Kidney (tissue), 14 donors: Measurements from ENCODE around the gene ALS2CL. TPM values are rescaled to one million over a fixed set of nuclear protein-coding genes. Genes with fewer than 3 reads are reported as not detected.

Experiments
- DNase-seq, 5 donors: peaks; one replicate each; pipeline ENCODE4 v3.0.0-alpha.2; 2013 to 2020
- FAIRE-seq: peaks from 2 replicates; lab custom pipeline; 2012; peaks lifted over from hg19 to GRCh38; lab: Jason Lieb, UNC
- H3K27ac ChIP-seq, 2 donors: one replicate each; pipeline ENCODE4 v1.7.0; 2013; ENCODE audit warnings: low read depth in 2 of 2, low read length in 2 of 2, inconsistent platforms in 1 of 2
- H3K27me3 ChIP-seq: one replicate; pipeline ENCODE4 v1.7.1; 2013; ENCODE audit warnings: low read length, inconsistent platforms; ENCODE audit not compliant: control insufficient read depth, insufficient read depth
- H3K36me3 ChIP-seq, 3 donors: one replicate each; pipeline versions ENCODE4 v1.7.0 to v1.7.1; 2013; ENCODE audit warnings: low read length in 3 of 3, control low read depth in 1 of 3, inconsistent platforms in 1 of 3; ENCODE audit not compliant: insufficient read depth in 3 of 3, control insufficient read depth in 2 of 3
- H3K4me1 ChIP-seq, 3 donors: one replicate each; pipeline versions ENCODE4 v1.7.0 to v1.7.1; 2013; ENCODE audit warnings: low read length in 3 of 3, inconsistent platforms in 1 of 3, low read depth in 1 of 3; ENCODE audit not compliant: control insufficient read depth in 2 of 3, insufficient read depth in 2 of 3
- H3K4me3 ChIP-seq, 3 donors: one replicate each; pipeline versions ENCODE4 v1.7.0 to v1.8.1; 2013; ENCODE audit warnings: low read length in 3 of 3, control low read depth in 1 of 3, inconsistent platforms in 1 of 3
- H3K9ac ChIP-seq, 3 donors: one replicate each; pipeline versions ENCODE4 v1.7.0 to v1.7.1; 2013; ENCODE audit warnings: low read length in 3 of 3, control low read depth in 1 of 3, inconsistent platforms in 1 of 3
- H3K9me3 ChIP-seq, 3 donors: one replicate each; pipeline versions ENCODE4 v1.7.0 to v1.7.1; 2013; ENCODE audit warnings: low read length in 3 of 3, control low read depth in 1 of 3, inconsistent platforms in 1 of 3; ENCODE audit not compliant: control insufficient read depth in 2 of 3, insufficient read depth in 1 of 3
- CTCF ChIP-seq: IDR thresholded peaks from 3 replicates; pipeline ENCODE4 v1.5.1; 2012; ENCODE audit warnings: mild to moderate bottlenecking, moderate library complexity, borderline replicate concordance; ENCODE audit not compliant: insufficient read depth; ENCODE audit errors: extremely low read depth
- intact Hi-C: fragments of 100-400 bp; cut with DNase I; formaldehyde crosslinking; loops from one replicate; pipeline ENCODE4 v1.11.1; 2022
- polyA plus RNA-seq: library from polyadenylated mRNA; stranded (reverse); fragments of 350-450 nt; fragmentation: Illumina TruSeq; extraction: RNeasy Lipid Tissue Mini Kit (QIAGEN cat#74804); gene quantifications from one replicate; pipeline ENCODE4 v1.2.3, GENCODE V29; 2014; ENCODE audit warnings: low read depth, low replicate concordance; ENCODE audit not compliant: insufficient read depth
- total RNA-seq: library from RNA; stranded (reverse); fragmentation: NEBNext Ultra II Directional; extraction: Animal tissue kit (Norgen Biotek cat#: 25700); gene quantifications from one replicate; pipeline ENCODE4 v1.2.1, GENCODE V29; 2021
- donor health status: control.
- donor health status: control.
- donor health status: control.
- donor health status: control.
- donor health status: control.
- donor health status: DM: yes; HTN: yes; CAD: no.
- donor health status: Normal renal cell carcinoma (clear cell type).

ALS2CL gene
- total and polyA plus RNA-seq, 2 donors from 2014 or later: 43.0 to 78.9 TPM

- no peaks in the 10 kb centered on the region for H3K27me3 ChIP-seq
- H3K27ac ChIP-seq: no peak overlapping the region
- DNase-seq: no peak
- no peak overlapping the region for H3K9ac ChIP-seq
- no peaks in the 10 kb centered on the region for H3K9me3 ChIP-seq
- H3K4me1 ChIP-seq: no peaks in the 10 kb centered on the region
- no peak for FAIRE-seq
- H3K36me3 ChIP-seq: no peaks in the 10 kb centered on the region
- intact Hi-C loops: no loop called here
- no peak overlapping the region for H3K4me3 ChIP-seq
- TF ChIP-seq CTCF: no peak
These were observed 26.3 kb upstream of the ALS2CL start for GRCh38 chr3:46719735-46720271.

GRCh38 chr3:46719044-46719565 is 25.6 kb upstream of the ALS2CL start:
- FAIRE-seq (no peak), DNase-seq (no peak)
- Histone ChIP-seq H3K9ac (no peak overlapping the region), H3K27me3 (no peaks in the 10 kb centered on the region), H3K27ac (no peak overlapping the region), H3K4me3 (no peak overlapping the region), H3K36me3 (no peaks in the 10 kb centered on the region), H3K4me1 (no peaks in the 10 kb centered on the region), H3K9me3 (no peaks in the 10 kb centered on the region)
- TF ChIP-seq CTCF: no peak
- intact Hi-C loops: no loop called here

- no peak for TF ChIP-seq CTCF
- Histone ChIP-seq H3K4me3 (no peak within 1 kb of the TSS), H3K9ac (no peak within 1 kb of the TSS), H3K36me3 (no peaks in the 10 kb centered on the region), H3K9me3 (no peaks in the 10 kb centered on the region), H3K27me3 (no peaks in the 10 kb centered on the region), H3K4me1 (no peaks in the 10 kb centered on the region), H3K27ac (no peak within 1 kb of the TSS)
- intact Hi-C loops: no loop called here
- DNase-seq (peak in 2 of 5 donors; percentile 34 to 39), FAIRE-seq (no peak)
These were observed 24.2 kb upstream of the ALS2CL start, which contains the start of gene PRSS50 for GRCh38 chr3:46717447-46718231. Gene PRSS50 (minus strand): TSS chr3:46717869. CDS start chr3:46717824, 45 bp downstream.
